ENCODE results near the gene FEM1A. TPM values are rescaled to one million over a fixed set of nuclear protein-coding genes. Genes with fewer than 3 reads are reported as not detected.

FEM1A gene
- total RNA-seq, 2 donors from 2014 or later = 8.0 to 20.4 TPM

GRCh38 chr19:4745986-4746385, 45.5 kb upstream of the FEM1A start:
- no peak for ATAC-seq
- Histone ChIP-seq H3K4me3 (no peak overlapping the region), H3K4me1 (peaks cover 13% of the 10 kb centered on the region), H3K36me3 (replicated peaks in 1 of 2; ENCODE audit: insufficient read depth in 1 of 2, low read depth in 2 of 2) (no peaks in the 10 kb centered on the region), H3K27me3 (no peaks in the 10 kb centered on the region), H3K27ac (no peak overlapping the region), H3K9me3 (no peaks in the 10 kb centered on the region)
- no peak for DNase-seq
- WGBS, 2 donors = 56 to 63% methylated on average over 8 of the region's 8 CpGs
- TF ChIP-seq, protein P1, sequence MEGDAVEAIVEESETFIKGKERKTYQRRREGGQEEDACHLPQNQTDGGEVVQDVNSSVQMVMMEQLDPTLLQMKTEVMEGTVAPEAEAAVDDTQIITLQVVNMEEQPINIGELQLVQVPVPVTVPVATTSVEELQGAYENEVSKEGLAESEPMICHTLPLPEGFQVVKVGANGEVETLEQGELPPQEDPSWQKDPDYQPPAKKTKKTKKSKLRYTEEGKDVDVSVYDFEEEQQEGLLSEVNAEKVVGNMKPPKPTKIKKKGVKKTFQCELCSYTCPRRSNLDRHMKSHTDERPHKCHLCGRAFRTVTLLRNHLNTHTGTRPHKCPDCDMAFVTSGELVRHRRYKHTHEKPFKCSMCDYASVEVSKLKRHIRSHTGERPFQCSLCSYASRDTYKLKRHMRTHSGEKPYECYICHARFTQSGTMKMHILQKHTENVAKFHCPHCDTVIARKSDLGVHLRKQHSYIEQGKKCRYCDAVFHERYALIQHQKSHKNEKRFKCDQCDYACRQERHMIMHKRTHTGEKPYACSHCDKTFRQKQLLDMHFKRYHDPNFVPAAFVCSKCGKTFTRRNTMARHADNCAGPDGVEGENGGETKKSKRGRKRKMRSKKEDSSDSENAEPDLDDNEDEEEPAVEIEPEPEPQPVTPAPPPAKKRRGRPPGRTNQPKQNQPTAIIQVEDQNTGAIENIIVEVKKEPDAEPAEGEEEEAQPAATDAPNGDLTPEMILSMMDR (IDR thresholded peaks at IDR 0.05) = no peak
- intact Hi-C loops (cut with DNase I) = no loop called here

- H3K27ac ChIP-seq = no peak overlapping the region
- no peaks in the 10 kb centered on the region for H3K27me3 ChIP-seq
- WGBS, 2 donors = 26 to 29% methylated on average over 11 of the region's 11 CpGs
- intact Hi-C loops (cut with DNase I) = no loop called here
- no peaks in the 10 kb centered on the region for H3K36me3 ChIP-seq (replicated peaks in 1 of 2; ENCODE audit: insufficient read depth in 1 of 2, low read depth in 2 of 2)
- ATAC-seq (no peak), DNase-seq (no peak)
- peaks cover 13% of the 10 kb centered on the region for H3K4me1 ChIP-seq
- TF ChIP-seq, protein P1 (IDR thresholded peaks at IDR 0.05) = no peak
- no peak for TF ChIP-seq POLR2A (IDR thresholded peaks at IDR 0.05)
- no peak overlapping the region for H3K4me3 ChIP-seq
- H3K9me3 ChIP-seq = no peaks in the 10 kb centered on the region
Observed at GRCh38 chr19:4748185-4748584, 43.3 kb upstream of the FEM1A start.

DNA sequence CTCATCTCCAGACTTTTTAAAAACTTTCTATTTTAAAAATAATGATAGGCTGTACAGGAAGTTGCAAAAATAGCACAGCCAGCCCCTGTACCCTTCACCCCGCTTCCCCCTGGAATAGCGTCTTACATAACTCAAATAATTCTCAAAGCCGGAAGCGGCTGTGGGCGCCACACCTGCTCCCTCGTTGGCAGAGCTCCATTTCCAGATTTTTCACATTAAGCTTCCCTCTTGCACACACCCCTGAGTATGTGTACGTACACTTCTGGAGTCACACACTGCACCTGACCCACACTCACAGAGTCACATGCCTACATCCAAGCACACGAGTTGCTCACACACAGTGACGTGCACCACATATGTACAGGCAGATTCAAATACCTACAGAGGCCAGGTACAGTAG, 42.9 kb upstream of the FEM1A start:
- Histone ChIP-seq H3K4me3 (no peak overlapping the region), H3K9me3 (no peaks in the 10 kb centered on the region), H3K4me1 (peaks cover 13% of the 10 kb centered on the region), H3K36me3 (replicated peaks in 1 of 2; ENCODE audit: insufficient read depth in 1 of 2, low read depth in 2 of 2) (no peaks in the 10 kb centered on the region), H3K27me3 (no peaks in the 10 kb centered on the region), H3K27ac (no peak overlapping the region)
- WGBS, 2 donors = 37% methylated on average over 9 of the region's 9 CpGs
- TF ChIP-seq, protein P1 (IDR thresholded peaks at IDR 0.05) = no peak
- no peak for TF ChIP-seq POLR2A (IDR thresholded peaks at IDR 0.05)
- ATAC-seq (no peak), DNase-seq (no peak)
- intact Hi-C loops (cut with DNase I) = no loop called here

DNA sequence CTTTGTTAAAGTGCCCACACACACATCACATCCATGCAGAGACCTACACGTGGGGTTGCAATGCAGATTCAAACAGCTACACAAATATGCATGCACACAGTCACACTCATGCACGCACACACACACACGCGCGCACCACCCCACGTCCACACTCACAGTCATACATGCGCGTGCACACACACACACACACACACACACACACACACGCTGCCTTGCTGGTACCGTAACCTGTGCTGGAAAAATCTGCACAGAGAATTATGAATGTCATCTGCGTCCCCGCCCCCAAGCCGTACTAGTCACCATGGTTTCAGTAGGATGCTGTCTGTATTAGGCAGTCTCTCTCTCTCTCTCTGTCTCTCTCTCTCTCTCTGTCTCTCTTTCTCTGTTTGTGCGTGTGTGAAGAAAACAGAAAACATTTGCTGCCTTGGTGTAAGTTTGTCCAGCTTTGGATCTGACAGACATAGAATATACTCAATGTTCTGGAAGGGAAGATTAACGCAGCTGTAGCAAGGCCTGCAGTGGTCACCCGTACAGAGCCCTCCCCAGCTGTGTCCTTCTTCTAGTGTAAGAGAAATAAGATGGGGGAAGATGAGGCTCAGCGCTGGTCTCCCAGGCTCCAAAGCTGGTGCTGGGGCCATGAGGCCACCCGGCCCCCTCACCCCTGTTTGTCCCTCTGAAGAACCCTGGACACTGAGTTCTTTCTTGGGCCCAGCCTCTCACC, 41.5 kb upstream of the FEM1A start:
- 71 to 72% methylated on average over 18 of the region's 18 CpGs for WGBS, 2 donors
- intact Hi-C loops (cut with DNase I) = no loop called here
- Histone ChIP-seq H3K27me3 (no peaks in the 10 kb centered on the region), H3K36me3 (replicated peaks in 1 of 2; ENCODE audit: insufficient read depth in 1 of 2, low read depth in 2 of 2) (no peaks in the 10 kb centered on the region), H3K27ac (no peak overlapping the region), H3K9me3 (no peaks in the 10 kb centered on the region), H3K4me1 (peaks cover 3% of the 10 kb centered on the region), H3K4me3 (no peak overlapping the region)
- TF ChIP-seq, protein P1 (IDR thresholded peaks at IDR 0.05) = no peak
- TF ChIP-seq POLR2A (IDR thresholded peaks at IDR 0.05) = no peak
- ATAC-seq (no peak), DNase-seq (no peak)

DNA sequence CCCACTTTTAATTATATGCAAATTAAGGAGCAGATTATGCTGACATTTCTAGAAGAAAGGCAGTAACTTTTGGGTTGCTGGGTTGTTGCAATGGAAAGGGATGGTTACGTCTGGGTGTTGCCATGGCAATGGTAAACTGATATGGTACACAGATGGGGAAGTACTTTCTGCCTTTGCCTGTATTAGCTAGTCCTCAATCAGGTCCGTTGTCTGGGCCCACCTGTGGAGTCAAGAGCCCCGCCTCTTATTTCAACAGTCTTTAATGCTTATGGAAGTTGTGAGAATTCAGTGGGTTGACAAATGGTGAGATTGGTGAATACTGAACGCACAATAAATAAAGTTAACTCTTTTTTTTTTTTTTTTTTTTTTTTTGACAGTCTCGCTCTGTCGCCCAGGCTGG, 37.3 kb upstream of the FEM1A start:
- Histone ChIP-seq H3K36me3 (replicated peaks in 1 of 2; ENCODE audit: insufficient read depth in 1 of 2, low read depth in 2 of 2) (no peaks in the 10 kb centered on the region), H3K27me3 (no peaks in the 10 kb centered on the region), H3K4me3 (no peak overlapping the region), H3K4me1 (no peaks in the 10 kb centered on the region), H3K9me3 (no peaks in the 10 kb centered on the region), H3K27ac (no peak overlapping the region)
- DNase-seq (peak in 1 of 4 donors; percentile 17), ATAC-seq (no peak)
- intact Hi-C loops (cut with DNase I) = no loop called here
- TF ChIP-seq, protein P1 (IDR thresholded peaks at IDR 0.05) = no peak
- TF ChIP-seq POLR2A (IDR thresholded peaks at IDR 0.05) = no peak
- WGBS, 2 donors = 68 to 77% methylated on average over 6 of the region's 6 CpGs

Data from body of pancreas (tissue), 4 donors.